GM18951 (cell line): Measurements from ENCODE around the gene MAP3K12.

ENCODE experiments used
- POLR2A ChIP-seq: IDR thresholded peaks from 4 replicates; pipeline ENCODE4 v1.6.1; 2011; ENCODE audit warnings: mild to moderate bottlenecking; ENCODE audit not compliant: insufficient read length, insufficient read depth; ENCODE audit errors: extremely low read depth
- in situ Hi-C: fragments of 300-500 bp; cut with MboI; formaldehyde crosslinking; loops from one replicate; pipeline ENCODE4 v1.12.0; 2022; ENCODE audit warnings: low sequenced_read_pairs, mixed read lengths, inconsistent platforms; ENCODE audit not compliant: unreplicated experiment

MAP3K12 gene

DNA sequence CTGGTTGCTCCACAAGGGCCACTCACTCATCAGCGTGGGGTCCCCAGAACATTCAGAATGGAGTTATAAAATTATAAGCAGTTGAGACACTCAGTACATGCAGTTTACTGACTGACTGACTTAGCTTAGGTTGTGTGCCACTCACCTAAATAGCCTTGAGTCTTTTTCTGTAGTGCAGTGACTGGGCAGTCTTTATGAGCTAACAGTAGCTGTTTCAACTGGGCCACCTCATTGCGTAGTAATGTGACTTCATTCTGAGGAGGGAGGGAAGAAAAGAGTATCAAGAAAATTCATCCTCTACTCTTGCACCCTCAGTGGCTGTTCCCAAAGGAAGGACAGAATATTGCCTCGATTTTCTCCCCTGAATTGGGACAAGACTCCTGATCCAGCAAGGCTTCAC lies 23.9 kb upstream of the MAP3K12 start:
- TF ChIP-seq POLR2A: no peak
- in situ Hi-C loops: no loop called here

GRCh38 chr12:53518381-53518780 lies 19.1 kb upstream of the MAP3K12 start:
- in situ Hi-C loops: no loop called here
- TF ChIP-seq POLR2A: no peak

DNA sequence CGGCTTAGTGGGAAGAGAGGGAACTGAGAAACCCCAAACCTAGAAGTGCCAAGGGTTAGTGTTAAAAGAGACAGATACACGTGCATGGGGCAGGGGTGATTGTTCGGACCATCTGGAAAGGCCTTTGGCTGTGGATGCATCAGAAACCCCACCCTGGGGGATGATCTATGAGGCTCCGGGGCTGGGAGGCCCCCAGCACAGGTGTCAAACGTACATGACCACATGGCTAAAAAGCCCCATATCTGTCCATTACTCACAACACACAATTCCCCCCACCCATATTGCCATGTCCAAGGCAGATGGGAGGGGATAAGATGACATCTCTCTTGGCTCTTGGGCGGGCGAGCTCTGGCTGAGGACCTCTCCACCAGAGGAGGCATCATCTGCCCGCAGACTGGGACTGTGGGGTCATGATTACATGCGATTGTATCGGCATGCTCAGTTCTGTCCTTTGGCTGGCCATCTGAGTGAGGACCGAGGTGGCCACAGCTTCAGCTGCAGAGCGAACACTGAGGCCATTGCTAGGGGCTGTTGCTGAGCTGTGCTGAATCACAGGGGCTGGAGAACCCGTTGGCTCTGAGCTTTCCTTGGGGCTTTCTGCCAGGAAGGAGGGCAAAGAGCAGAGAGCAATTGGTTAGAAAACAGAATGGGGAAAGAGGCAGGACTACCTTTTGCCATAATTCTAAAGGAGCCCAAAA lies 17.6 kb upstream of the MAP3K12 start:
- TF ChIP-seq POLR2A: no peak
- in situ Hi-C loops: no loop called here

DNA sequence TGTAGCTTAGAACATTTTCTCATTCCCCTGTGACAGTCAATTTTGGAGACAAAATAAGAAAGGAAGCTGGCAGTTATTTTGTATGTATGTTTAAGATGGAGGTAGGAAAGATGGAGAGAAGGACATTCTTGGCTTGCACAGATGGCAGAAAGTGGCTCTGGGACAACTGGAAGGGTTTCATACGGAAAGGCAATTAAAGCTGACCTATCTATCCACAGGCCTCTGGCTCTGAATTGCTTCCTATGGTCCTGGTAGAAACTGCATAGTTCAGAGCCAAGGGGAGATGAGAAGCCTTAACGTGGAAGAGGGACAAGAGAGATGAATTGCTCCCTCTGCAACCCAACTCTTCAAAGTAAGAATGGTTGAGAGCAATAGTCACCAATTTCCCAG lies 16.0 kb upstream of the MAP3K12 start:
- no peak for TF ChIP-seq POLR2A
- in situ Hi-C loops: no loop called here

- no peak for TF ChIP-seq POLR2A
- in situ Hi-C loops: no loop called here
Observed at GRCh38 chr12:53514628-53515290, 15.5 kb upstream of the MAP3K12 start.

DNA sequence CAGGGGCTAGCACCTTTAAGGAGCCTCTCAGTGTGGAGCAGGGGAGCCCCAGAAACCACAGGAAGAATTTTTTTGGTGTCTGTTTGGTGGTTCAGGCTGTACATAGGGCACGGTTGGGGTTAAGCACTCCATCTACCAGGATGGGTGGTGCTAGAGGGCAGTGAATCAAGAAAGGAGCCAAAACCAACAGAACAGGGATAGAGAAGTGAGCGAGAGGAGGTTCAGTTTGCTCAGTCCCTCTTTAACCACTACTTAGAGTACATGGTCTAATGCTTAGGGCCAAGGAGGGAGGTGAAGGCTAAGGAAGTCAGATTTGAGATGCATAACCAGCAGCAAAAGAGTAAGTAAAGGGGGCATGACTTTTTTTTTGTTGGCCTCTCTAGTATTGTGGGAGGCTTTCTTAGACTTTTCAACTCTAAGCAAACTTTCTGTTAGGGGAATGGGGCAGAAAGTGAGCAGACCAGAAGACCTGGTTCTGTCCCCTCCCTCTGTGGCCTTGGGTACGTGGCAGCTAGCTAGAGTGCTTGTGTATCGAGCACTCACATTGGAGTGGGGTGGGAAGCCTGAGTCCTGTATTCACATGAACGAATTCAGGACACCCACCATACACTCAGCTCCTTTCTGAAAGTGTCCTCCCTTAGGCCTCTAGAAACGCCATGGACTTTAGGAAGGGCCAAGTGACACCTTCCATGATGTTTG lies 14.6 kb upstream of the MAP3K12 start:
- TF ChIP-seq POLR2A: no peak
- in situ Hi-C loops: no loop called here

- TF ChIP-seq POLR2A: no peak
- in situ Hi-C loops: no loop called here
Observed at GRCh38 chr12:53510181-53510812, 11.0 kb upstream of the MAP3K12 start.

DNA sequence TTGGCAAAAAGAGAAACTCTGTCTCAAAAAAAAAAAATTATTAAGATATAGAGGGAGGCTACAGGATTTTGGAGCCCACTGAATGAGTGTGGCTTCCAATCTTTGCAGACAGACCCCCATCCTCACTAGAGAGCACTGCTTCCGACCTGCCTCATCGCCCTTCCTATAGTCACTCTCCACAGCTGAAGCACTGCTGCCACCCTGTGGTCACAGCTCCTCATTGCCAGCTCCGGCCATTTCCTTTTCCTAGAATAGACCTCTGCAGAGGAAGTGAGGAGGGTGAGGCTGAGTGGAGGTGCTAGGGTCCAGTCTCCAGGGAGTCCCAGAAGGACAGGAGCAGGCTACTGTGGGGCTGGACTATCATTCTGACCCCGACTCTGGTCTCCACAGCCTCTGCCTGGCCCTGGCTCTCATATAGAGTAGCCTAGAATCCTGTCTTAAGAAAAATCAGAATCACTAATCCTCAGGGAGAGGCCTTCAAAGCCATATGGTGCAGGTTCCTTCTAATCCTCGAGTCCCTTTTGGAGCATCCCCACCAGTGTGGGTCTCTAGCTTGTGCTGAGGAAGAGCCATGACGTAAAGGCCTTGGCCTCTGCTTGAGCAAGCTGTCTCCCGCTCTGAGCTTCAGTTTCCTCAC lies 9.4 kb upstream of the MAP3K12 start:
- no peak for TF ChIP-seq POLR2A
- in situ Hi-C loops: no loop called here

DNA sequence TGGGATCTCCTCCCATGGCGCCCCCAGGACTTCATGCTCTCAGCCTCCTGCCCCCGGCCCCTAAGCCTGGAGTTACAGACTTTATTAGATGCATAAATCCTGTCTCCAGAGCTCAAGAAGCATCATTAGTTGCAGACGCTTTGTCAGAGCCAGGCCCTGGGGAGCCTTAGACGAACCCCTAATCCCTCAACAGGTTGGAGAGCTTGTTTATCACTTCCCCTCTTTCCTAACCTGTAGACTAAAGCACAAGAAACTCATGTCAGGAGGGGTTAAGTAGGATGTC lies 8.3 kb upstream of the MAP3K12 start:
- no peak for TF ChIP-seq POLR2A
- in situ Hi-C loops: no loop called here

GRCh38 chr12:53506881-53507602 lies 7.8 kb upstream of the MAP3K12 start, which contains the start of gene NPFF:
Gene NPFF (minus strand): TSS chr12:53507484. CDS start chr12:53507474, 10 bp downstream.
- no peak for TF ChIP-seq POLR2A
- in situ Hi-C loops: no loop called here

GRCh38 chr12:53506450-53506785 lies 7.2 kb upstream of the MAP3K12 start:
- in situ Hi-C loops: no loop called here
- TF ChIP-seq POLR2A: no peak

GRCh38 chr12:53505555-53506449 lies 6.5 kb upstream of the MAP3K12 start:
- in situ Hi-C loops: no loop called here
- TF ChIP-seq POLR2A: no peak
